Dermis blood vessel endothelial cell (primary cell): ENCODE data around the gene CUX1. TPM values are rescaled to one million over a fixed set of nuclear protein-coding genes. Genes with fewer than 3 reads are reported as not detected.

Experiments
- DNase-seq: peaks from one replicate; pipeline ENCODE4 v3.0.0; 2010
- total RNA-seq: library from RNA; depleted of rRNA; stranded (reverse); fragments of >200 nt; gene quantifications from 2 replicates; pipeline ENCODE4 v1.2.3, GENCODE V29; 2014

CUX1 gene
- total RNA-seq, 1 donor from 2014 or later, result 39.5 TPM

GRCh38 chr7:102193806-102194205 lies 376.4 kb downstream of the CUX1 start:
- DNase-seq, result no peak

DNA sequence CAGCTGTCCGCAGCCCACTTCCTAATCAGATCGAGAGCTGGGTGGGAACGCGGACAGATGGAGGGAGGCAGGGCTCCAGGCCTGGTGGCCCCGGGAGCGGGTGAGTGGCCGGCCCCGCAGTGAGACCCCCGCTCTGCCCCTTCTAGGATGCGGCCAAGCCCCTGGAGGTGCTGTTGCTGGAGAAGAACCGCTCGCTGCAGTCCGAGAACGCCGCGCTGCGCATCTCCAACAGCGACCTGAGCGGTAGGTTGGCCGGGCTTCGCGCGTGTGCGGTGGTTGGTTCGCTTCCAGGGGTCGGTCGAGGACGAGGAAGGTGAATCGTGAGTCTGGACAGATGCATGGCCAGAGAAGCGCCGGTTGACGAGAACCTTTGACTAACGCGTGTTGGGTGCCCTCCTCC lies 377.9 kb downstream of the CUX1 start:
- no peak for DNase-seq

GRCh38 chr7:102196028-102196427 lies 378.6 kb downstream of the CUX1 start:
- no peak for DNase-seq

DNA sequence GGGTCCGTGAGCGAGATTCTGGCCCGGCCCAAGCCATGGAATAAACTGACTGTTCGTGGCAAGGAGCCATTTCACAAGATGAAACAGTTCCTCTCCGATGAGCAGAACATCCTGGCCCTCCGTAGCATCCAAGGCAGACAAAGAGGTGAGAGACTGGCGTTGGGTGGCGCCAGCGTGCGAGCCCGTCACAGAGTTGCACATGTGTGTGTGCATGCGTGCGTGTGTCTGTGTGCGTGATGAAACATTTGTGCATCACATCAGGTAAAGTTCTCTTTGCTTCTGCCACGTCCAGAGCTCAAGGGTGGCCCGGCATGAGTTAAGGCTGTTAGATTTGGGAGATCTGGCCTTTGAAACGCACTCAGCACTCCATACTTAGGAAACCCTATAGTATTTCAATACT lies 379.7 kb downstream of the CUX1 start:
- no peak for DNase-seq

GRCh38 chr7:102197599-102197998 lies 380.2 kb downstream of the CUX1 start:
- no peak for DNase-seq

GRCh38 chr7:102198417-102198956 lies 381.1 kb downstream of the CUX1 start:
- no peak for DNase-seq

DNA sequence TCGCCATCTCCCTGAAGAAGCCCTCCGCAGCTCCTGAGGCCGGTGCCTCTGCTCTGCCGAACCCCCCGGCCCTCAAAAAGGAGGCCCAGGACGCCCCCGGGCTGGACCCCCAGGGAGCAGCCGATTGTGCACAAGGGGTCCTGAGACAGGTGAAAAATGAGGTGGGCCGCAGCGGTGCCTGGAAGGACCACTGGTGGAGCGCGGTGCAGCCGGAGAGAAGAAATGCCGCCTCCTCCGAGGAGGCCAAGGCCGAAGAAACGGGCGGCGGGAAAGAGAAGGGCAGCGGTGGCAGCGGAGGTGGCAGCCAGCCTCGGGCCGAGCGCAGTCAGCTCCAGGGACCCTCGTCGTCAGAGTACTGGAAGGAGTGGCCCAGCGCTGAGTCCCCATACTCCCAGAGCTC lies 384.1 kb downstream of the CUX1 start:
- no peak for DNase-seq

DNA sequence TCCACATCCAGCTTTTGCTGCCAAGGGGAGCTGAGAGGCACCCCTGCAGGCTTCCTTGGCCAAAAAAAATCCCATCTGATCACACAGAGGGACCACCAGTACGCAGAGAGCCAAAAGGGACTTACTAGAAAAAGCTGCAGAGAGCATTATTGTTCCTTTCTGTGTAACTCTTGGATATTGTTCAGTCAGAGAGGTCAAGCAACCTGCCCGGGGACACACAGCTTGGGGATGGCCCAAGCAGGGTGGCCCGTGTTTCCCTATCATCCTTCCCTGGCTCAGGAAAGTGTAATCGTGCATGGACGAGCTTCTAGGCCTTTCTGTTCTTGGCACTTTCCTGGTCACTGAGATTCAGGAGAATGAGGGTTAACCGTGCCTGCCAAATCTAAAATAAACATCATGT lies 385.1 kb downstream of the CUX1 start:
- DNase-seq, result no peak

DNA sequence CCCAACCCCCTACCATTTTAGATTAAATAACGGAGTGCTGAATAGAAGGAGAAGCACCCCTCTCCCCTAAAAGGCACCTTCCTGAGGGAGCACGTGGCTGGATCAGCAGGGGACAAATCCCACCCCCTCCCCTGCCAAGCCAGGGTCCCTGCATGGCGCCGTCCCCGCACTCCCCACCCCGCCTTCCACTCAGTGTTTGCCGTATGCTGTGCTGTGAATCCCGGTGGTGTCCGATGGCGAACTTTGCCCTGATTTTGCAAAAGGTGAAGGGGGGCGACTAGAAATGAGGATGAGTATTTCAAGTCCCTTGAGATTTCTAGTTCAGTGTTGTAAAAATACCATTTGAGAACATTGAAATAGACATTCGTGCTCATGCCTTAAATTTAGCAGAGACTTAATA lies 385.8 kb downstream of the CUX1 start:
- no peak for DNase-seq

- no peak for DNase-seq
These were observed 386.8 kb downstream of the CUX1 start for GRCh38 chr7:102204212-102204611.

DNA sequence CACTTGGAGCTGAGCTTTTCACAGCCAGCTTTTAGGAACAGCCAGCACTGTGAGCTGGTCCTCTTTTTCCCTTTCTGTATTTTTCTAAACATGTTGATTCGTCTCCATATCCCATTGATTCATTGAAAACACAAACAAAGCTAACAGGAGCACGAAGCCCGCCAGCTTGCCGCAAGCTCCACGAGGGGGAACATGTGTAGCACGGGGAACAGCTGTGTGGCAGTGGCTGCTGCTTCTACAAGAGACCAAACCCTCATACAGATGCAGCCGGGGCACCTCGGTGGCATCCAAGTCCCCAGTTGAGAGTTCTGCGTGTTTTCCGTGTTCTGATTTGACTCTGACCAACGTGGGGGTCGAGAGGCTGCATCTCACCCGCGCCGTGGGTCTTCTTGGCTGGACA lies 388.5 kb downstream of the CUX1 start:
- no peak for DNase-seq

DNA sequence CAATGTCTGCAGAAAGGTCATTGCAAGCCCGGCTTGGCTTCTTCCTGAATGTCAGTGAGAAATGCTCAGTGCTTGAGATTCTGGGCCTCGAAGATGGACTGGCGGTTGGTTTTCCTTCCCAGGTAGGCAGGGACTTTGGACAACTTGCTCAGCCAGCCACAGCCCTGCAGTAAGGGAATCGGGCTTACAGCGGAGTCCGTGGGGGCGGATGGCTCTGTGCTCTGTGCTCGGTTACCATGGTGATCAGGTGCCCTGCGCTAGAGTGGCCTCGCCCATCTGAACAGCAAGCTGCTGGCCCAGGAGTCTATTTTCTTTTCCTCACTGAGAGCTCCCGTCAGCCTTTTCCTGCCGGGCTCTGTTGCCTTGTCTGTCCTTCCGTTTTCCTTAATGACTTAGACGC lies 391.4 kb downstream of the CUX1 start:
- no peak for DNase-seq

GRCh38 chr7:102210787-102211186 lies 393.4 kb downstream of the CUX1 start:
- DNase-seq, result no peak

GRCh38 chr7:102211590-102212550 lies 394.4 kb downstream of the CUX1 start:
- no peak for DNase-seq

DNA sequence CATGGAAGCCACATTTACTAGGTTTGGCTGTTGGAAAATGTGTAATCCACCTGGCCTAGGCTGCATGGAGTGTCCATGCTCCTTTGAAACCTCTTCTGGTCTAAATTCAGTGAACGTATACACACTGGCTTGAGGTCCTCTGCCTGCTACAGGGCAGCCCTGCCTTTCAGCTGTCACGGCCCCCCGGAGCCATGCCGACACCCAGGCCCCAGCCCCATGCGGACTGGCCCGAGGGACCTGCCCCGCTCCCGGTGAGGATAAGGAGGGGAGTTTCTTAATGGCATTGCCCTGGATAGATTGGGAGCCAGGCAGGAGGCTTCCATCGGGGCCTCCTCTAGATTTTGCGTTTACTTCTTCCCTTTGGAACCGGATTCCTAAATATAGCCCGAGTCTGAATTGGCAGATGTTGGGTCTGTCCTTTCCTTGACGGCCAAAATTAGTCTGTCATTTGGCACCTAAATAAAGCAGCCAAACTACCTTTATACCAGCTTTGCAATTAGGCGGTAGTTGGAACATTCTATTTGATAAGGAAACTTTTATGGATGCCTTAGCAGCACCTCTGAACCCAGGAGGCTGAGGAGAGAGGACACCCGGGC lies 397.1 kb downstream of the CUX1 start:
- DNase-seq, result no peak

- DNase-seq, result no peak
These were observed 397.8 kb downstream of the CUX1 start for GRCh38 chr7:102215256-102215655.

GRCh38 chr7:102215711-102216110 lies 398.3 kb downstream of the CUX1 start:
- DNase-seq, result no peak

DNA sequence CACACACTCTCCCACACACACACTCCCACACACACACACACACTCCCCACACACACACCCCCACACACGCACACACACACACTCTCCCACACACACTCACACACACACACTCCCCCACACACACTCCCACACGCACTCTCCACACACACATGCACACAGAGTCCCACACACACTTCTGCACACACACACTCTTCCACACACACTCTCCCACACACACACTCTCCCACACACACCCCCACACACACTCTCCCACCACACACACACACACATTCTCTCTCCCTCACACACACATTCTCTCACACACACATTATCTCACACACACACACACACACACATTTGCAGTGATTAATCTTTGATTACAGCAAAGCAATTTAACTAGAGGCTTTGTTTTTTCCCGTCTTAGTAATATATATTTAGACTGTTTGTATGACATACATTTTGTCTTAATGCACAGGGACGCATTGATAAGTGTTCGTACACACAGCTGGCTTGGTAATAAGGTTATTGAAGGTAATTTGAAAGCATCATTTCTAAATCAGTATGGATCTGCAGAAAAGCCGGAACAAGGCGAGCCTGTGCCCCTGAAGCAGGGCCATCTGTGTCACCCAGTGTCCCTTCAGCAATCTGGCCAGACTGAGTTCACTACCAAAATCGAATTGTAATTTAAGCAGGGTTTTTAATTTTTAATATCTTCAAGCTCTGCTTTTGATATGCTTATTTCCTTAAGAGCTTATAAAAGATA lies 399.3 kb downstream of the CUX1 start:
- DNase-seq, result no peak

- DNase-seq, result peak; percentile 8
These were observed 402.9 kb downstream of the CUX1 start for GRCh38 chr7:102220229-102220850.

DNA sequence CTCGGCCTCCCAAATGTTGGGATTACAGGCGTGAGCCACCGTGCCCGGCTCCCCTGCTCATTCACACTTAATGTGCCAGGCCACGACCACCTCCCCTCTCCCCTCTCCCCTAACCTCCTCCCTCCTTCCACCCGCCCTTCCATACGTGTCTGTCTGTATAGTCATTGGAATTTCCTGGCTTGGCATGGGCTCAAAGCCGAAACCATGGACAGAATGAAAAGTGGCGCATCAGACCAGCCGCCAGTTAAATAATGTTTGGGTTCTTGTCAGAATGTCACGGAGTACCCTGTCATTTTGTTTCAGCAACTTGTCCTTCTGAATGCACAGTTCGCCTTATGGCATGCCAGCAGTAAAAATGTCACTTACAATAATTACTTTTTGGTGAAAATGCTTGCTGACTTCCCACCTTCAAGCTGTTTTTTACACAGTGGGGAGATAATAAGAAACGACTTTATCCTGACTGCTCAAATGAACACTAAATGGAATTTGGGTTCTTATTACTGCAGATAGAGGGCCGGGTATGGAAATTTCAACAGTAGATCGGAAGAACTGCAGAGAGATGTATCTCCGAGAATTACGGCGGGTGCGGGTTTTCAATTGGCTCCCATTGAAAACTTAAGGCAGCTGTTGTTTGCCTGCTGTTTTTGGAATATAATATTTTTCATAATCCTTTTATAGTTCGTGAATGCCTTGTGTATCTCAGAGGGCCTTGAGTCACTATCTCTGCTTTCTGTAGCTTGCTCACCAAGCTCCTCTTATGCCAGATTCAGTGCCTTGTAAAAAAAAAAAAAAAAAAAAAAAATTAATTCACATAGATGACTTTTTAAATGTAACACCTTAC lies 403.8 kb downstream of the CUX1 start:
- DNase-seq, result peak; percentile 69

DNA sequence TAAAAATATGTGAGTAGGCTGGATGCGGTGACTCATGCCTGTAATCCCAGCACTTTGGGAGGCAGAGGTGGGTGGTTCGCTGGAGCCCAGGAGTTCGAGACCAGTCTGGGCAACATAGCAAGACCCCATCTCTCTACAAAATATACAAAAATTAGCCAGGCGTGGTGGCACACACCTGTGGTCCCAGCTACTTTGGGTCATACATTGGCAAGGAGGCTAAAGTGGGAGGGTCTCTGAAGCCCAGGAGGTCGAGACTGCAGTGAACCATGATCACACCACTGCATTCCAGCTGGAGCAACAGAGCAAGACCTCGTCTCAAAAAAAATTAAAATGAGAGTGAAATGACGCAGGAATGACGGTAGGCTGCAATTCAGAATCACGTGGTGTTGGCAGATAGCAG lies 404.5 kb downstream of the CUX1 start:
- no peak for DNase-seq

- DNase-seq, result no peak
These were observed 405.0 kb downstream of the CUX1 start for GRCh38 chr7:102222445-102222844.
